CD4-positive, alpha-beta T cell (primary cell): ENCODE data around the gene DDTL. TPM values are rescaled to one million over a fixed set of nuclear protein-coding genes. Genes with fewer than 3 reads are reported as not detected.

Experiments used
- ATAC-seq: fragments of 200-7000 bp; cut with Tn5 transposase; one replicate; pipeline ENCODE4 v1.10.0; 2022; ENCODE audit warnings: mild to moderate bottlenecking; ENCODE audit not compliant: poor library complexity
- CTCF ChIA-PET: fragments of 350-600 bp; sonication (Branson Sonifier 250); formaldehyde crosslinking; loops from one replicate; lab custom pipeline; 2021; ENCODE audit warnings: antibody characterized with exemption, inconsistent platforms; lab: Charles Lee
- POLR2A ChIA-PET: fragments of 350-600 bp; sonication (Branson Sonifier 250); formaldehyde crosslinking; loops from one replicate; lab custom pipeline; 2021; ENCODE audit warnings: antibody characterized with exemption, inconsistent platforms; lab: Charles Lee
- DNase-seq, 14 experiments: peaks; one replicate each; pipeline ENCODE4 v3.0.0-alpha.2; 2013 to 2020; ENCODE audit warnings: mixed read lengths in 2 of 14
- H3K27ac ChIP-seq, 2 donors: one replicate each; pipeline versions ENCODE4 v1.5.1 to v1.7.0; 2013; ENCODE audit warnings: low read length in 2 of 2, low read depth in 1 of 2, mild to moderate bottlenecking in 1 of 2
- H3K27me3 ChIP-seq, 2 experiments: 1 replicate in 1 of 2; 2 replicates in 1 of 2; pipeline versions ENCODE4 v1.6.1 to v1.7.0; 2013; ENCODE audit warnings: low read length in 2 of 2, control low read depth in 1 of 2, mild to moderate bottlenecking in 1 of 2, moderate library complexity in 1 of 2; ENCODE audit not compliant: insufficient read depth in 2 of 2, control insufficient read depth in 1 of 2
- H3K36me3 ChIP-seq: one replicate; pipeline ENCODE4 v1.6.1; 2013; ENCODE audit warnings: low read length, control low read depth; ENCODE audit not compliant: insufficient read depth
- H3K4me1 ChIP-seq: one replicate; pipeline ENCODE4 v1.6.1; 2013; ENCODE audit warnings: low read length, control low read depth; ENCODE audit not compliant: insufficient read depth
- H3K4me3 ChIP-seq: one replicate; pipeline ENCODE4 v1.5.1; 2013; ENCODE audit warnings: mild to moderate bottlenecking, low read length, moderate library complexity
- H3K9me3 ChIP-seq, 2 experiments: 1 replicate in 1 of 2; 2 replicates in 1 of 2; pipeline versions ENCODE4 v1.6.1 to v1.7.0; 2013; ENCODE audit warnings: low read length in 2 of 2, mild to moderate bottlenecking in 2 of 2, control low read depth in 1 of 2, moderate library complexity in 1 of 2; ENCODE audit not compliant: control insufficient read depth in 1 of 2, insufficient read depth in 1 of 2
- H3K27ac Mint-ChIP-seq: one replicate; pipeline ENCODE4 v1.8.0; 2020; ENCODE audit warnings: mixed read lengths
- H3K27me3 Mint-ChIP-seq: one replicate; pipeline ENCODE4 v1.8.0; 2021; ENCODE audit warnings: mixed read lengths
- H3K36me3 Mint-ChIP-seq: one replicate; pipeline ENCODE4 v1.8.0; 2021; ENCODE audit warnings: low read depth, mixed read lengths
- H3K4me1 Mint-ChIP-seq: one replicate; pipeline ENCODE4 v1.8.0; 2021; ENCODE audit warnings: low read depth, mixed read lengths
- H3K4me3 Mint-ChIP-seq: one replicate; pipeline ENCODE4 v1.8.0; 2020; ENCODE audit warnings: mild to moderate bottlenecking, mixed read lengths
- H3K9me3 Mint-ChIP-seq: one replicate; pipeline ENCODE4 v1.8.0; 2020; ENCODE audit warnings: mixed read lengths
- CTCF ChIP-seq: fragments of 200-600 bp; IDR thresholded peaks from one replicate; pipeline ENCODE4 v1.8.0; 2022; ENCODE audit warnings: antibody characterized with exemption, mild to moderate bottlenecking
- intact Hi-C, 2 experiments: fragments of 100-400 bp; cut with DNase I in 1 of 2; cut with micrococcal nuclease in 1 of 2; formaldehyde crosslinking; loops; one replicate each; pipeline versions ENCODE4 v1.15.1 to v1.9.0; 2023 to 2025; cut with DNase I, micrococcal nuclease
- total RNA-seq, 174 experiments: library from RNA in 2 of 174; stranded (reverse) in 2 of 174; gene quantifications; one replicate each; pipeline ENCODE4 v1.2.3 and lab custom pipeline; 2021 to 2026

The DDTL gene
- total RNA-seq, 2 experiments from 2014 or later, result 3.5 to 3.8 TPM

DNA sequence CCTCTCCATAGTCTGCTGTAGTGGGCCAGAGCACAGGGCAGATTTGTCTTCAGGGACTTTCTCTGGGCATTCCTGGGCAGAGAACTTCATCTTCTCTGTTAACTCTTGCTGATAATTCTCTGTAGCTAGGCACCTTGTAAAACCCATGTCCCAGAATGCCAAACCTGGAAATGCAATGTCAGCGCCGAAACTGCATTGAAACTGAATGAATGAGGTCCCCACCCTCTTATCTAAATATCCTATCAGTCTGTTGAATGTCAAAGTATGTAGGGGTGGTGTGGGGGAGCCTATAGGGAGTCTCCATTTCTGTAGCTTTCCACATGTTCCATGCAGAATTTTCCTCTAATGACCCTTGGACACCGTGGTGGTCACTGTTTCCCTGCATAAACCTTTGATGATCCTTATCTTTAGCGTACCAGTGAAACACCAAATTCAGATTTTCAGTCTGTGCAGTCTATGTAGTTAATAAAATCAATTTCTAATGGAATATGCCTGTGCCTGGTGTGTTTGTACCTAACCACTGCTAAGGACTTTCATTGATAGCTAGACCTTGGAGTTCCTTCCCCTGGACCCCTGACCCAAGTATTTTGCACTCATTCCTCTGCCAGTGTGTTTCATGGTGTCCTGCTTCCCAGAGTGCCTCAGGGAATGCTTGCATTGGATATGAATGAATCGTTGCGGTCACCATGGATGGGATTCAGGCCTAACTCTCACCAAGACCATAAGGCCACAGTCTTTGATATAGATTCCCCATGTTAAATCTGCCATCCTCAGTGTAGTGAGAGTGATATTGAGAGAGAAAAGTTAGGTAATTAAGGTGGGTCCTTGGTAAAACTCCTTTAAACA, 41.9 kb downstream of the DDTL start:
- ChIA-PET CTCF (no interaction called here), POLR2A (interaction anchor here (0.7 kb wide), 1 partner anchor 246 kb away, joined by 3 read pairs; the partner anchor contains the start of gene C22orf15)
- Histone ChIP-seq H3K36me3 (no peaks in the 10 kb centered on the region), H3K27me3 (no peaks in the 10 kb centered on the region), H3K4me3 (no peak overlapping the region), H3K4me1 (peaks cover 22% of the 10 kb centered on the region), H3K27ac (no peak overlapping the region), H3K9me3 (no peaks in the 10 kb centered on the region)
- H3K4me3 Mint-ChIP-seq, result no peak overlapping the region
- no peak overlapping the region for H3K27ac Mint-ChIP-seq
- no peak for ATAC-seq
- H3K27me3 Mint-ChIP-seq, result peaks cover under 1% of the 10 kb centered on the region
- peaks cover 13% of the 10 kb centered on the region for H3K36me3 Mint-ChIP-seq
- H3K4me1 Mint-ChIP-seq, result peaks cover 29% of the 10 kb centered on the region
- no peaks in the 10 kb centered on the region for H3K9me3 Mint-ChIP-seq
- TF ChIP-seq CTCF, result no peak
- intact Hi-C loops, result loop anchor here in 1 of 2 experiments (5.0 kb wide), 1 partner anchor 56 kb away; no protein-coding TSS in a partner anchor
- no peak for DNase-seq

DNA sequence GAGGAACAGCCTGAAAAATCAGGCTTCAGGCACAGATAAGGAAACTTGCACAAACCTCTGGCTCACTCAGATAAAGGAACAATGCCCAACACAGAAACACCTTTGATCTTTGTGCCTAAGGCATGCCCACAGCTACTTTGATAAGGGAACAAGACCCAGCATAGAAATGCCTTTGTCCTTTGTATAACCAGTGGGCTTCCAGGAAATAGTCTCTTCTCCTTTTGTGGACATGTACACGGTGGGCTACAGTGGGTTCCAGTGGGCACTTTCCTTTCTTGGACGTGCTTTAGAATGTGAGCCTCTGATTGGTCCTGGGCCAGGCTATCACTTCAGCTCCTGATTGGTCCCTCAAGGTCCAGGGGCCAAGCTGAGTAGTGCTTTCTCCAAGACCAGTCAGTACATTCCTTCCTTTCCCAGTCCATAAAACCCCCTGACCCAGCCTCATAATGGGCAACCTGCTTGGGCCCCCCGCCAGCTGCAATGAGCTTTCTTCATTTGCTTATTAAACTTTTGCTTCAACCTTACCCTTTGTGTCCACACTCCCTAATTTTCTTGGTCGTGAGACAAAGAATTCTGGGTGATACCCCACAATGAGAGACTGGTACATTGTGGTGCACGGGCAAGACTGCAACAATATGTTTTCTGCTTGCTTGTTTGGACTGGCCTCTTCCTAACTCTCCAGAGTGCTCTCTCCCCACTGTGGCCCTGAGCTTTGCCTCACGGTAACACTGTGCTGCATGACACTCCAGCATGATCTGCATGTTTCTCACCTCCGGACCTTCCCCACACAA, 42.7 kb downstream of the DDTL start:
- Histone ChIP-seq H3K27me3 (no peaks in the 10 kb centered on the region), H3K36me3 (no peaks in the 10 kb centered on the region), H3K27ac (no peak overlapping the region), H3K9me3 (no peaks in the 10 kb centered on the region), H3K4me1 (peaks cover 22% of the 10 kb centered on the region), H3K4me3 (no peak overlapping the region)
- Mint-ChIP-seq H3K27me3 (no peaks in the 10 kb centered on the region), H3K4me3 (peak overlapping the region; percentile 7), H3K27ac (peak overlapping the region; percentile 94), H3K4me1 (peaks cover 35% of the 10 kb centered on the region), H3K9me3 (no peaks in the 10 kb centered on the region), H3K36me3 (peaks cover 13% of the 10 kb centered on the region)
- ATAC-seq (no peak), DNase-seq (no peak)
- ChIA-PET POLR2A (interaction anchor here (1.7 to 4.0 kb wide), 2 partner anchors 28 to 144 kb away, joined by 10 to 68 read pairs; no protein-coding TSS in a partner anchor), CTCF (interaction anchor here (2.6 kb wide), 1 partner anchor 115 kb away, joined by 7 read pairs; the partner anchor contains the start of gene MIF)
- no peak for TF ChIP-seq CTCF
- intact Hi-C loops, result loop anchor here (5.0 to 10.0 kb wide), 3 partner anchors 57 to 225 kb away; partner anchors contain the start of gene SMARCB1 (in 2 of the 2)

DNA sequence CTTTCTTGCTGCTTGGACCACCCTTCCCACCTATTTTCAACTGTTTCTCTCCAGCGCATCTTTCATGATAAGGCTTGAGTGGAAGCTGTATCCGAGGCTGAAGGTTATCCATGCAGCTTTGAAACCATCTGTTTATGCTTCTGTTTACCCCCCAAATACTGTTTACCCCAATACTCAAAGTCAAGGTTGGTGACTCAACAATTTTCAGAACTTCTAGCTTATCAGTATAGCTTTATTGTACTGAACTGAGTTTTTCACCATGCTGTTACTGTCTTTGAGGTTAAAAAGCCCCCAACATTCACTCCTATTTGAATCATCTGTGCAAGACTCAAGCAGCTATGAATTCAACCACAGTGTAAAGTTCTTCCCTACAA, 43.3 kb downstream of the DDTL start:
- no peak for ATAC-seq
- CTCF ChIA-PET, result interaction anchor here (0.9 to 2.6 kb wide), 3 partner anchors 97 to 221 kb away, joined by 3 to 7 read pairs (median 4); partner anchors contain the start of gene MIF
- Mint-ChIP-seq H3K4me3 (peak overlapping the region; percentile 80), H3K27ac (peak overlapping the region; percentile 94), H3K27me3 (no peaks in the 10 kb centered on the region), H3K36me3 (peaks cover 13% of the 10 kb centered on the region), H3K9me3 (no peaks in the 10 kb centered on the region), H3K4me1 (peaks cover 40% of the 10 kb centered on the region)
- POLR2A ChIA-PET, result interaction anchor here (1.1 to 4.0 kb wide), 6 partner anchors 28 to 293 kb away, joined by 3 to 68 read pairs (median 9); partner anchors contain the start of gene SLC2A11
- no peak for DNase-seq
- H3K4me1 ChIP-seq, result peaks cover 22% of the 10 kb centered on the region
- H3K27ac ChIP-seq, result no peak overlapping the region
- TF ChIP-seq CTCF, result no peak
- H3K27me3 ChIP-seq, result no peaks in the 10 kb centered on the region
- no peaks in the 10 kb centered on the region for H3K36me3 ChIP-seq
- intact Hi-C loops, result loop anchor here (5.0 to 10.0 kb wide), 2 partner anchors 113 to 225 kb away; partner anchors contain the start of gene SMARCB1 (in 2 of the 2)
- no peak overlapping the region for H3K4me3 ChIP-seq
- H3K9me3 ChIP-seq, result no peaks in the 10 kb centered on the region
